Breast epithelium (tissue), 4 donors: ENCODE results near the gene DGKA. TPM values are rescaled to one million over a fixed set of nuclear protein-coding genes. Genes with fewer than 3 reads are reported as not detected.

Experiments used
- DNase-seq, 2 donors: peaks; one replicate each; pipeline ENCODE4 v3.0.0-alpha.2; 2019; ENCODE audit warnings: low spot score in 2 of 2
- H3K27ac ChIP-seq, 2 donors: fragments of 200-600 bp; sonication (generic) in 1 of 2; one replicate each; pipeline ENCODE4 v1.5.1; 2016 to 2019; ENCODE audit warnings: mild to moderate bottlenecking in 1 of 2
- H3K27me3 ChIP-seq, 2 donors: fragments of 200-600 bp; sonication (generic) in 1 of 2; one replicate each; pipeline versions ENCODE4 v1.5.1 to v1.6.0; 2017 to 2019; ENCODE audit warnings: control low read depth in 1 of 2, mild to moderate bottlenecking in 1 of 2
- H3K36me3 ChIP-seq: fragments of 200-600 bp; one replicate; pipeline ENCODE4 v1.5.1; 2019
- H3K4me1 ChIP-seq, 2 donors: fragments of 200-600 bp; sonication (generic); one replicate each; pipeline ENCODE4 v1.5.1; 2016 to 2019; ENCODE audit warnings: control low read depth in 1 of 2
- H3K4me3 ChIP-seq, 3 donors: fragments of 200-600 bp; sonication (generic); 1 replicate in 2 of 3; 2 replicates in 1 of 3; pipeline ENCODE4 v1.5.1; 2016 to 2019; ENCODE audit warnings: mild to moderate bottlenecking in 3 of 3, moderate library complexity in 2 of 3
- H3K9me3 ChIP-seq, 2 donors: fragments of 200-600 bp; sonication (generic) in 1 of 2; one replicate each; pipeline ENCODE4 v1.5.1; 2016 to 2019; ENCODE audit warnings: control low read depth in 1 of 2
- POLR2A ChIP-seq: fragments of 450-650 bp; IDR thresholded peaks from one replicate; pipeline ENCODE4 v1.6.1; 2016; ENCODE audit warnings: antibody characterized with exemption, mild to moderate bottlenecking, moderate library complexity
- POLR2AphosphoS5 ChIP-seq, 3 donors: sonication (generic); formaldehyde crosslinking; IDR thresholded peaks; one replicate each; pipeline ENCODE4 v1.6.1; 2017; ENCODE audit warnings: antibody characterized with exemption in 3 of 3
- intact Hi-C: fragments of 100-400 bp; cut with DNase I; formaldehyde crosslinking; loops from one replicate; pipeline ENCODE4 v1.15.1; 2023; ENCODE audit warnings: low total_unique reads
- total RNA-seq, 3 donors: library from RNA; depleted of rRNA; stranded (reverse); fragments of >200 nt; gene quantifications; one replicate each; pipeline ENCODE4 v1.1.0, GENCODE V29; 2016
- TF ChIP-seq, protein P1 (sequence below), 3 donors: fragments of 450-650 bp; IDR thresholded peaks; one replicate each; pipeline ENCODE4 v1.5.1; 2016 to 2017; ENCODE audit warnings: antibody characterized with exemption in 3 of 3, mild to moderate bottlenecking in 3 of 3, moderate library complexity in 3 of 3

The DGKA gene
- total RNA-seq, 3 donors from 2014 or later: 25.1 to 50.5 (median 44.2) TPM

DNA sequence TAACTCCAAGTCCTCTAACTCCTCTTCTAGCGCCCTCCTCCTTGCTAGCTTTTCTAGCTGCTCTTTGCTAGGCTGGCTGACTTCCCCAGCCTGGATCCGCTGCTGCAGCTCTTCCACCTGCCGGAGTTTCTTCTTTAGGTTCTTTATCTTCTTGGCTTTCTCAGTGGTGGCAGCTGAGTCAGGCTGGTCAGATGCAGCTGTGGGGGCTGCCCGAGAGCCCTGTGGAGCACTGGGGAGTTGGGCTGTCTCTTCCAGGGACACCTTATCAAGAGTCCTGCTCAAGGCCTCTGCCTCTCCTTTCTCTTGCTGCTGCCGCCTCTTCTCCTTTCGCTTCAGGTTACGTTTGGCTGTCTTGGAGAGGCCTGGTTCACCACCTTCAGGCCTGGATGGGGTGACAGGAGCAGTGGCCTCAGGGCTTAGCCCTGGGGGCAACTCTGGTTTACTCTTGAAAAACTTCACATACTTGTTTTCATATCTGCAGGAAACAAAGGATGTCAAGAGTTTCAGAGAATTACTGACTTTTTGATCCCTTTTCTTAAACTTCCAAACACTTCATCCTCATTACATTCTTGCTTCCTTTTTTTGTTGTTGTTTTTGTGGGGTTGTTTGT lies 29.0 kb upstream of the DGKA start:
- DNase-seq: no peak
- Histone ChIP-seq H3K9me3 (no peaks in the 10 kb centered on the region), H3K4me1 (no peaks in the 10 kb centered on the region), H3K27me3 (no peaks in the 10 kb centered on the region), H3K4me3 (no peak overlapping the region), H3K36me3 (no peaks in the 10 kb centered on the region), H3K27ac (no peak overlapping the region)
- intact Hi-C loops: no loop called here
- TF ChIP-seq, protein P1, sequence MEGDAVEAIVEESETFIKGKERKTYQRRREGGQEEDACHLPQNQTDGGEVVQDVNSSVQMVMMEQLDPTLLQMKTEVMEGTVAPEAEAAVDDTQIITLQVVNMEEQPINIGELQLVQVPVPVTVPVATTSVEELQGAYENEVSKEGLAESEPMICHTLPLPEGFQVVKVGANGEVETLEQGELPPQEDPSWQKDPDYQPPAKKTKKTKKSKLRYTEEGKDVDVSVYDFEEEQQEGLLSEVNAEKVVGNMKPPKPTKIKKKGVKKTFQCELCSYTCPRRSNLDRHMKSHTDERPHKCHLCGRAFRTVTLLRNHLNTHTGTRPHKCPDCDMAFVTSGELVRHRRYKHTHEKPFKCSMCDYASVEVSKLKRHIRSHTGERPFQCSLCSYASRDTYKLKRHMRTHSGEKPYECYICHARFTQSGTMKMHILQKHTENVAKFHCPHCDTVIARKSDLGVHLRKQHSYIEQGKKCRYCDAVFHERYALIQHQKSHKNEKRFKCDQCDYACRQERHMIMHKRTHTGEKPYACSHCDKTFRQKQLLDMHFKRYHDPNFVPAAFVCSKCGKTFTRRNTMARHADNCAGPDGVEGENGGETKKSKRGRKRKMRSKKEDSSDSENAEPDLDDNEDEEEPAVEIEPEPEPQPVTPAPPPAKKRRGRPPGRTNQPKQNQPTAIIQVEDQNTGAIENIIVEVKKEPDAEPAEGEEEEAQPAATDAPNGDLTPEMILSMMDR (IDR thresholded peaks at IDR 0.05): no peak
- no peak for TF ChIP-seq POLR2AphosphoS5 (IDR thresholded peaks at IDR 0.05)
- no peak for TF ChIP-seq POLR2A

DNA sequence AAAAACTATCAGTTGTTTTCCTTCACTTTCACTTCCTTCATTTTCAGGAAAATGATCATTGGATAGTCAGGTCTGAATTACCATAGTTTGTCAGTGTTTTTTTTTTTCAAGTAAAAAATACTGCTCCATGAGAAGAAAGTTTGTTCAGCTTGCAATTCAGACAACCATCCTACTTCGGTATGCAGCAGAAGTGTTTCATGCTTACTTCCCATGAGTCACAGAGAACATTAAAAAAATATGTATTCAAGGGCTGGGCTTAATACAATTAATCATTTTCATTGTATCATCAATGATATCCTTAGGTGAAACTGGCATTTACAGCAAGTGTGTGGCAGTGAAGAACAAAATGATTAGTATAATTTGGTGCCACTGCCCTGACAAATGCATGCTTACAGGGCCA lies 24.9 kb upstream of the DGKA start:
- DNase-seq: no peak
- Histone ChIP-seq H3K27me3 (no peaks in the 10 kb centered on the region), H3K36me3 (no peaks in the 10 kb centered on the region), H3K4me1 (no peaks in the 10 kb centered on the region), H3K27ac (no peak overlapping the region), H3K4me3 (no peak overlapping the region), H3K9me3 (no peaks in the 10 kb centered on the region)
- intact Hi-C loops: no loop called here
- TF ChIP-seq POLR2A: no peak
- TF ChIP-seq, protein P1 (IDR thresholded peaks at IDR 0.05): no peak
- TF ChIP-seq POLR2AphosphoS5 (IDR thresholded peaks at IDR 0.05): no peak

DNA sequence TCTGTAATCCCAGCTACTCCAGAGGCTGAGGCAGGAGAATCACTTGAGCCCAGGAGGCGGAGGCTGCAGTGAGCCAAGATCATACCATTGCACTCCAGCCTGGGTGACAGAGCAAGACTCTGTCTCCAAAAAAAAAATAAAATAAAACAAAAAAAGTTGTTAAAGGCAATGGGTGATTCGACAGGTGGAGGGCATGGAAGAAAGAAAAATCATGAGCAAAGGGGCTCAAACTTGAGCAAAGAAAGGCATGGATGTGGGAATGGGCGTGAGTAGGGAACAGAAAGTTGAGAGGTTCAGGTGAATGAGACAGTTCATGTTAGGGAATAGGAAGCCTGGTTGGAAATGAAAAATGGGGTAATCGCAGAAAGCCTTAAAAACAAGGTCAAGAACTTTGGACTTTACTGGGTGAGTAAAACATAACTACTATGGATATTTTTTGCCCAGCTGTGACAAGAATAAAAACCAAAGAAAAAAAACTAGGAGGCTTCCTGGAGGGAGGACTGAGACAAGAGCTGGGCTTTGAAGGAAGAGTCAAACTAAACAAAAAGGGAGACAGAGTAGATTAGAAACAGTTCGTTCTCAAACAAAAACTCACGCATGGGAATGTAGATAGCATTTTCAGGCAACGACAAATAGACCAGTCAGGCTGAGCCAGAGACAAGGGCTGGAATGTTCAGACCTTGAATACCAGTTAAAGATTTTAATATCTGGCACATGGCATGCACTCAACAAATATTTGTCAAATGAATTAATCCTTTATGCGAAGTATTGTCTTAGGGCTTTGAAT lies 22.0 kb upstream of the DGKA start:
- Histone ChIP-seq H3K27ac (peak overlapping the region; percentile 55 to 57), H3K9me3 (no peaks in the 10 kb centered on the region), H3K4me3 (peak overlapping the region in 1 of 3 donors; percentile 4), H3K4me1 (no peaks in the 10 kb centered on the region), H3K27me3 (no peaks in the 10 kb centered on the region), H3K36me3 (no peaks in the 10 kb centered on the region)
- intact Hi-C loops: no loop called here
- TF ChIP-seq POLR2A (no peak), POLR2AphosphoS5 (IDR thresholded peaks at IDR 0.05) (no peak)
- TF ChIP-seq, protein P1 (IDR thresholded peaks at IDR 0.05): no peak
- no peak for DNase-seq

DNA sequence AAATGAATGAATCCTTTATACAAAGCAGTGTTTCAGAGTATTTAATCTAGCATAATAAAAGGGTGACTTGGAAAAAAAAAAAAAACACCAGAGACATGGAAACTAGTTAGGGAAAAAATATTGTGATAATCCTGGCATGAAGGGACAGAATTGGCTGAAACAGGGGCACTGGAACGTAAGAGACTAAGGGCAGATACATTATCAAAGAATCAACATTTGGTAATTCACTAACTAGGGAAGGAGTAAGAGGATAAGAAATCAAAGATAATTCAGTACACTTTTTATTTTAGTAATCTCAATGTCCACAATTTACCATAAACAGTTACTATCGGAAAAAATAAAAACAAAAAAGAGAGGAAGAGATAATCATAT lies 21.5 kb upstream of the DGKA start:
- Histone ChIP-seq H3K9me3 (no peaks in the 10 kb centered on the region), H3K4me1 (no peaks in the 10 kb centered on the region), H3K27ac (peak overlapping the region; percentile 55 to 57), H3K4me3 (peak overlapping the region in 1 of 3 donors; percentile 4), H3K27me3 (no peaks in the 10 kb centered on the region), H3K36me3 (no peaks in the 10 kb centered on the region)
- no peak for DNase-seq
- intact Hi-C loops: no loop called here
- TF ChIP-seq POLR2A: no peak
- TF ChIP-seq, protein P1 (IDR thresholded peaks at IDR 0.05): no peak
- TF ChIP-seq POLR2AphosphoS5 (IDR thresholded peaks at IDR 0.05): no peak

DNA sequence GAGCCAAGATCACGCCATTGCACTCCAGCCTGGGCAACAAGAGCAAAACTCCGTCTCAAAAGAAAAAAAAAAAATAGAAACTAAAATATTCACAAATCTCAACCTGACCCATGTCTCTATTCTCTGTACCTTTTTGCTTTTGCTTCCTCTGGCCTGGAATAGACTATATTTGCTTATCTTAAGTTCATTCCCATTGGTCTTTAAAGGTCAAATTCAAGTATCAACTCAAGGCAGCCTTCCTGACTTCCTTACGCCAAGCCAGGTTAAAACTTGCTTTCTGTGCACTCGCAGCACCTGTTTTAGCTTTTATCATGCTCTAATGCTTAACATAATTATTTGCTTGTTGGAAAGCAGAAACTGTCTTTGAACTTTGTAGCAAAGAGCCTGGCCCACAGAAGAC lies 18.1 kb upstream of the DGKA start:
- intact Hi-C loops: no loop called here
- no peak for DNase-seq
- TF ChIP-seq, protein P1 (IDR thresholded peaks at IDR 0.05): no peak
- TF ChIP-seq POLR2A (no peak), POLR2AphosphoS5 (IDR thresholded peaks at IDR 0.05) (no peak)

More for the DNA sequence above, 18.1 kb upstream of the DGKA start:
- H3K27ac ChIP-seq: no peak overlapping the region
- no peaks in the 10 kb centered on the region for H3K27me3 ChIP-seq
- H3K4me1 ChIP-seq: no peaks in the 10 kb centered on the region
- H3K4me3 ChIP-seq: no peak overlapping the region
- H3K36me3 ChIP-seq: no peaks in the 10 kb centered on the region
- H3K9me3 ChIP-seq: no peaks in the 10 kb centered on the region
